Loucy (cell line): Measurements from ENCODE around the gene LRP1-AS.

ENCODE experiments used
- H2AFZ ChIP-seq: fragments of 200-600 bp; sonication (generic); 2 replicates; pipeline ENCODE4 v1.6.0; 2016; ENCODE audit warnings: antibody characterized with exemption, mild to moderate bottlenecking, low read length, moderate library complexity
- H3F3A ChIP-seq: fragments of 200-600 bp; 2 replicates; pipeline ENCODE4 v1.6.0; 2016; ENCODE audit warnings: antibody characterized with exemption, low read depth, mild to moderate bottlenecking
- H3K27me3 ChIP-seq: fragments of 200-600 bp; sonication (generic); 2 replicates; pipeline ENCODE4 v1.6.1; 2014; ENCODE audit warnings: low read length, mild to moderate bottlenecking; ENCODE audit not compliant: insufficient read depth, poor library complexity, severe bottlenecking
- H3K36me3 ChIP-seq: fragments of 200-600 bp; sonication (generic); 2 replicates; pipeline ENCODE4 v1.6.1; 2016; ENCODE audit warnings: low read length; ENCODE audit not compliant: insufficient read depth
- H3K4me1 ChIP-seq: fragments of 200-600 bp; sonication (generic); 2 replicates; pipeline ENCODE4 v1.5.1; 2014; ENCODE audit warnings: low read length, mild to moderate bottlenecking; ENCODE audit not compliant: insufficient read depth, poor library complexity, severe bottlenecking
- H3K4me2 ChIP-seq: fragments of 200-600 bp; sonication (generic); 2 replicates; pipeline ENCODE4 v1.6.0; 2014; ENCODE audit warnings: antibody characterized with exemption, low read length, low read depth, mild to moderate bottlenecking; ENCODE audit not compliant: poor library complexity, severe bottlenecking
- H3K4me3 ChIP-seq: fragments of 200-600 bp; sonication (generic); 2 replicates; pipeline ENCODE4 v1.5.1; 2014; ENCODE audit warnings: low read length, mild to moderate bottlenecking, mixed read lengths; ENCODE audit not compliant: poor library complexity, severe bottlenecking
- H3K79me2 ChIP-seq: fragments of 200-600 bp; sonication (generic); 2 replicates; pipeline ENCODE4 v1.6.1; 2014; ENCODE audit warnings: low read length; ENCODE audit not compliant: insufficient read depth
- H3K9ac ChIP-seq: fragments of 200-600 bp; sonication (generic); 2 replicates; pipeline ENCODE4 v1.6.0; 2014; ENCODE audit warnings: mild to moderate bottlenecking, low read depth, low read length, moderate library complexity; ENCODE audit not compliant: poor library complexity, severe bottlenecking
- H3K9me2 ChIP-seq: fragments of 200-600 bp; sonication (generic); replicated peaks from 2 replicates; pipeline ENCODE4 v1.6.1; 2016; ENCODE audit warnings: low read depth, low read length, mixed read lengths
- H3K9me3 ChIP-seq: fragments of 200-600 bp; sonication (generic); 2 replicates; pipeline ENCODE4 v1.6.1; 2014; ENCODE audit warnings: mild to moderate bottlenecking, antibody characterized with exemption, low read length, low read depth; ENCODE audit not compliant: insufficient read depth
- H4K20me1 ChIP-seq: fragments of 200-600 bp; sonication (generic); 2 replicates; pipeline ENCODE4 v1.6.0; 2014; ENCODE audit warnings: antibody characterized with exemption, low read length, mild to moderate bottlenecking; ENCODE audit not compliant: insufficient read depth, poor library complexity, severe bottlenecking
- EZH2phosphoT487 ChIP-seq: fragments of 200-600 bp; IDR thresholded peaks from 2 replicates; pipeline ENCODE4 v1.6.1; 2018; ENCODE audit warnings: antibody characterized with exemption, mild to moderate bottlenecking, moderate library complexity, borderline replicate concordance
- TF ChIP-seq, protein P1 (sequence below): fragments of 200-600 bp; sonication (generic); conservative IDR thresholded peaks from 2 replicates; pipeline ENCODE4 v1.5.1; 2014; ENCODE audit warnings: mild to moderate bottlenecking, antibody characterized with exemption, low read length

Gene LRP1-AS

DNA sequence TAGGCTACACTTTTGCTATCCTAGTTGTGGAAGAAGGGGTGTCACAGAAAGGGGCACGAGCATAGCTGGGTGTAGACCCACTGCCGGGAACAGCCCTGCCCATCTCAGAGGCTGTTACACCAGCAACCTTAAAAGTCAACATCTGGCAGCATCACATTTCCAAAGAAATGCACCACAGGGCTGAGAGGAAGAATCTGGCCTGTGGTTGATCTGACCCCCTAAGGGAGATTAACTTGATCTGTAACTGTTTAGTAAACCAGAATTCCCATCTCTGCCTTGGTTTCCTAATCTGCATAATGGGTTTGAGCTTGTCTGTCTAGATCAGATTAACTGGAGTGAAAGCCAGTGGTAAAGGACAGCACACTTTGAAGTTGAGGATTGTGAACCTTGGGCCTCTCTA is 1.3 kb downstream of the LRP1-AS start:
- Histone ChIP-seq H3K4me1 (peaks cover 27% of the 10 kb centered on the region), H4K20me1 (no peaks in the 10 kb centered on the region), H3K79me2 (no peaks in the 10 kb centered on the region), H3K9me3 (no peaks in the 10 kb centered on the region), H3K4me3 (no peak overlapping the region), H3F3A (no peaks in the 10 kb centered on the region), H3K36me3 (no peaks in the 10 kb centered on the region), H3K9me2 (no peaks in the 10 kb centered on the region), H3K9ac (no peak overlapping the region), H3K4me2 (no peak overlapping the region), H2AFZ (no peak overlapping the region), H3K27me3 (no peaks in the 10 kb centered on the region)
- TF ChIP-seq, protein P1, sequence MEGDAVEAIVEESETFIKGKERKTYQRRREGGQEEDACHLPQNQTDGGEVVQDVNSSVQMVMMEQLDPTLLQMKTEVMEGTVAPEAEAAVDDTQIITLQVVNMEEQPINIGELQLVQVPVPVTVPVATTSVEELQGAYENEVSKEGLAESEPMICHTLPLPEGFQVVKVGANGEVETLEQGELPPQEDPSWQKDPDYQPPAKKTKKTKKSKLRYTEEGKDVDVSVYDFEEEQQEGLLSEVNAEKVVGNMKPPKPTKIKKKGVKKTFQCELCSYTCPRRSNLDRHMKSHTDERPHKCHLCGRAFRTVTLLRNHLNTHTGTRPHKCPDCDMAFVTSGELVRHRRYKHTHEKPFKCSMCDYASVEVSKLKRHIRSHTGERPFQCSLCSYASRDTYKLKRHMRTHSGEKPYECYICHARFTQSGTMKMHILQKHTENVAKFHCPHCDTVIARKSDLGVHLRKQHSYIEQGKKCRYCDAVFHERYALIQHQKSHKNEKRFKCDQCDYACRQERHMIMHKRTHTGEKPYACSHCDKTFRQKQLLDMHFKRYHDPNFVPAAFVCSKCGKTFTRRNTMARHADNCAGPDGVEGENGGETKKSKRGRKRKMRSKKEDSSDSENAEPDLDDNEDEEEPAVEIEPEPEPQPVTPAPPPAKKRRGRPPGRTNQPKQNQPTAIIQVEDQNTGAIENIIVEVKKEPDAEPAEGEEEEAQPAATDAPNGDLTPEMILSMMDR, result no peak
- no peak for TF ChIP-seq EZH2phosphoT487

GRCh38 chr12:57145460-57146059 is 1.9 kb downstream of the LRP1-AS start:
- Histone ChIP-seq H3K9ac (no peak overlapping the region), H3K9me3 (no peaks in the 10 kb centered on the region), H3K79me2 (no peaks in the 10 kb centered on the region), H3K36me3 (no peaks in the 10 kb centered on the region), H4K20me1 (no peaks in the 10 kb centered on the region), H3K4me2 (no peak overlapping the region), H3F3A (no peaks in the 10 kb centered on the region), H2AFZ (no peak overlapping the region), H3K4me3 (no peak overlapping the region), H3K9me2 (no peaks in the 10 kb centered on the region), H3K27me3 (no peaks in the 10 kb centered on the region), H3K4me1 (peaks cover 27% of the 10 kb centered on the region)
- TF ChIP-seq, protein P1, result no peak
- TF ChIP-seq EZH2phosphoT487, result no peak

DNA sequence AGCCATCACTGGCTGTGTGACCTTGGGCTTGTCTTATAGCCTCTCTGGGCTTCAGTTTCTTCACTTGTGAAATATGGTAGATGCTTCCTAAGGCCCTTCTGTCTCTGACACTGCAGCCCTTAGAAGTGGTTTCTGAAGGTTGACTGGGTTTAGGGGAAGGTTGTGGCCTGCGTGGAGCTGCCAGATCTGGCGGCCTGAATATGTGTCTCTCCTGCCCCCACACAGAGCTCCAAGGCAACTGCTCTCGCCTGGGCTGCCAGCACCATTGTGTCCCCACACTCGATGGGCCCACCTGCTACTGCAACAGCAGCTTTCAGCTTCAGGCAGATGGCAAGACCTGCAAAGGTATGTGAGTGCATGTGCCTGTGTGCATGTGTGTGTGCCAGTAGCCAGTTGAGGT is 4.0 kb downstream of the LRP1-AS start:
- TF ChIP-seq EZH2phosphoT487, result no peak
- TF ChIP-seq, protein P1, result no peak

More for the DNA sequence above, 4.0 kb downstream of the LRP1-AS start:
- H4K20me1 ChIP-seq, result no peaks in the 10 kb centered on the region
- H3K9me3 ChIP-seq, result no peaks in the 10 kb centered on the region
- H3F3A ChIP-seq, result no peaks in the 10 kb centered on the region
- H3K27me3 ChIP-seq, result no peaks in the 10 kb centered on the region
- H3K9ac ChIP-seq, result no peak overlapping the region
- H3K4me1 ChIP-seq, result peaks cover 27% of the 10 kb centered on the region
- no peaks in the 10 kb centered on the region for H3K36me3 ChIP-seq
- no peak overlapping the region for H2AFZ ChIP-seq
- no peak overlapping the region for H3K4me3 ChIP-seq
- H3K9me2 ChIP-seq, result no peaks in the 10 kb centered on the region
- H3K79me2 ChIP-seq, result no peaks in the 10 kb centered on the region
- no peak overlapping the region for H3K4me2 ChIP-seq
